ENCODE measurements around the gene IRF7.

GRCh38 chr11:612201-612960 lies 3.4 kb downstream of the IRF7 start:
- TF ChIP-seq CTCF (conservative IDR thresholded peaks at IDR 0.05; ENCODE audit: low read depth in 2 of 2) = peak; percentile 44 to 50
- TF ChIP-seq EZH2 (IDR thresholded peaks at IDR 0.05; ENCODE audit: low read depth, unreplicated experiment) = no peak
- no peak for TF ChIP-seq CREB1 (CRISPR knock-in tag; IDR thresholded peaks at IDR 0.05; ENCODE audit: low read depth)
- TF ChIP-seq POLR2AphosphoS5 (IDR thresholded peaks at IDR 0.05; ENCODE audit: low read depth) = no peak
- TF ChIP-seq ZNF114 (CRISPR knock-in tag; IDR thresholded peaks at IDR 0.05) = no peak
- TF ChIP-seq JUNB (IDR thresholded peaks at IDR 0.05; ENCODE audit: unreplicated experiment) = no peak
